ENCODE data around the gene KDM4D. TPM values are rescaled to one million over a fixed set of nuclear protein-coding genes. Genes with fewer than 3 reads are reported as not detected.

Gene KDM4D
- polyA plus RNA-seq, 3 donors = 0.03 to 0.16 TPM; not detected in 1

DNA sequence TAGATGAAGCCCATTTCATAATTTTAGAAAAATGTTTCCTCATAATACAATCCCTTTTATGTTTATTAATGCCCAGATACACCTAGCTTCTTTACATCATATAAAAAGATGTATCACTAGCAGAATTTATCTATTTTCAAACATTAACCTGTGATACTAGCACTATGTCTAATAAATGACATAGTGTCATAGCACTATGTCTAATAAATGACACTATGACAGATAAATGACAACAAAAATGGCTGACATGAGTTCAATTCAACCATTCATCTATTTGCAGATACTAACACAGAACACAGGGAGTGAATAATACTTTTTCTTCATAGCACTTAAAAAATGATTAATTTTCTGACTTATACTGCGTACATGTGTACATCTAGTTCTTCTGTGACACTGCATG, 32.1 kb downstream of the KDM4D start:
- Histone ChIP-seq H3K27me3 (ENCODE audit: control insufficient read depth in 2 of 2, insufficient read depth in 2 of 2, low read length in 2 of 2) (no peaks in the 10 kb centered on the region), H3K4me3 (replicated peaks in 1 of 3; ENCODE audit: low read depth in 2 of 3, low read length in 3 of 3) (no peak overlapping the region), H3K36me3 (replicated peaks in 1 of 2; ENCODE audit: control insufficient read depth in 1 of 2, insufficient read depth in 2 of 2, low read length in 2 of 2) (no peaks in the 10 kb centered on the region), H2AFZ (ENCODE audit: insufficient read depth, low read depth, low read length, poor library complexity, severe bottlenecking) (no peak overlapping the region), H3K4me2 (replicated peaks; ENCODE audit: extremely low read depth, low read length, poor library complexity, severe bottlenecking) (no peak overlapping the region), H3K79me2 (ENCODE audit: insufficient read depth, low read length) (no peaks in the 10 kb centered on the region), H3K9ac (ENCODE audit: insufficient read depth, low read length, poor library complexity, severe bottlenecking) (no peak overlapping the region), H3K27ac (ENCODE audit: low read depth in 1 of 2, low read length in 2 of 2) (no peak overlapping the region), H3K9me3 (replicated peaks in 1 of 2; ENCODE audit: control insufficient read depth in 1 of 2, insufficient read depth in 1 of 2, low read length in 2 of 2) (no peaks in the 10 kb centered on the region), H4K20me1 (ENCODE audit: insufficient read depth, low read length) (no peaks in the 10 kb centered on the region), H3K4me1 (ENCODE audit: control insufficient read depth in 1 of 2, insufficient read depth in 2 of 2, low read length in 2 of 2) (no peaks in the 10 kb centered on the region)
- Mint-ChIP-seq H3K27ac (no peak overlapping the region), H3K4me1 (no peaks in the 10 kb centered on the region), H3K36me3 (no peaks in the 10 kb centered on the region), H3K4me3 (no peak overlapping the region), H3K9me3 (peaks cover 0 to 2% (median 0%) of the 10 kb centered on the region in 7 donors), H3K27me3 (ENCODE audit: low read depth in 3 of 3) (peaks cover 1 to 5% (median 5%) of the 10 kb centered on the region in 3 donors)
- no peak for DNase-seq
- TF ChIP-seq, protein P1, sequence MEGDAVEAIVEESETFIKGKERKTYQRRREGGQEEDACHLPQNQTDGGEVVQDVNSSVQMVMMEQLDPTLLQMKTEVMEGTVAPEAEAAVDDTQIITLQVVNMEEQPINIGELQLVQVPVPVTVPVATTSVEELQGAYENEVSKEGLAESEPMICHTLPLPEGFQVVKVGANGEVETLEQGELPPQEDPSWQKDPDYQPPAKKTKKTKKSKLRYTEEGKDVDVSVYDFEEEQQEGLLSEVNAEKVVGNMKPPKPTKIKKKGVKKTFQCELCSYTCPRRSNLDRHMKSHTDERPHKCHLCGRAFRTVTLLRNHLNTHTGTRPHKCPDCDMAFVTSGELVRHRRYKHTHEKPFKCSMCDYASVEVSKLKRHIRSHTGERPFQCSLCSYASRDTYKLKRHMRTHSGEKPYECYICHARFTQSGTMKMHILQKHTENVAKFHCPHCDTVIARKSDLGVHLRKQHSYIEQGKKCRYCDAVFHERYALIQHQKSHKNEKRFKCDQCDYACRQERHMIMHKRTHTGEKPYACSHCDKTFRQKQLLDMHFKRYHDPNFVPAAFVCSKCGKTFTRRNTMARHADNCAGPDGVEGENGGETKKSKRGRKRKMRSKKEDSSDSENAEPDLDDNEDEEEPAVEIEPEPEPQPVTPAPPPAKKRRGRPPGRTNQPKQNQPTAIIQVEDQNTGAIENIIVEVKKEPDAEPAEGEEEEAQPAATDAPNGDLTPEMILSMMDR (IDR thresholded peaks at IDR 0.05) = no peak
- intact Hi-C loops (cut with micrococcal nuclease) = no loop called here
- no CpG with 5 or more reads among the region's 1 CpG for WGBS (ENCODE audit: insufficient coverage)

DNA sequence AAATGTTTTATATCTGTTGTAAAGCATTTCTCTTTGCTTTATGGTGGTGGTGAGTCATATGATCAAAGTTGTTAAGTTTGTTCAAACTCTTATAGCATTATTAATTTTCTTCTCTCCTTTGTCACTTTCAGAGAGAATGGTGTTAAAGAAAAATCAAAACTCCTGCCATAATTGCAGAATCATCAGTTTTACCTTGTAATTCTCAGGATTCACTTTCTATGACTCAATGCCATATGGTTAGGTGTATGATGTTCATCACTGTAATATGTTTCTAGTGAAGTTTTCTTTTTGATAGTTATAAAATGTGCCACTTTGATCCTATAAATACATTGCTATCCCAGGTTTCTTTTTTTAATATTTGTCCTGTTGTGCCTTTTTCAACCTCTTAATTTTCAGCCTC, 37.9 kb downstream of the KDM4D start:
- Histone ChIP-seq H3K4me2 (replicated peaks; ENCODE audit: extremely low read depth, low read length, poor library complexity, severe bottlenecking) (no peak overlapping the region), H3K4me3 (replicated peaks in 1 of 3; ENCODE audit: low read depth in 2 of 3, low read length in 3 of 3) (no peak overlapping the region), H3K9ac (ENCODE audit: insufficient read depth, low read length, poor library complexity, severe bottlenecking) (no peak overlapping the region), H3K27ac (ENCODE audit: low read depth in 1 of 2, low read length in 2 of 2) (no peak overlapping the region), H3K4me1 (ENCODE audit: control insufficient read depth in 1 of 2, insufficient read depth in 2 of 2, low read length in 2 of 2) (no peaks in the 10 kb centered on the region), H3K27me3 (ENCODE audit: control insufficient read depth in 2 of 2, insufficient read depth in 2 of 2, low read length in 2 of 2) (no peaks in the 10 kb centered on the region), H3K36me3 (replicated peaks in 1 of 2; ENCODE audit: control insufficient read depth in 1 of 2, insufficient read depth in 2 of 2, low read length in 2 of 2) (no peaks in the 10 kb centered on the region), H3K9me3 (replicated peaks in 1 of 2; ENCODE audit: control insufficient read depth in 1 of 2, insufficient read depth in 1 of 2, low read length in 2 of 2) (no peaks in the 10 kb centered on the region), H4K20me1 (ENCODE audit: insufficient read depth, low read length) (no peaks in the 10 kb centered on the region), H2AFZ (ENCODE audit: insufficient read depth, low read depth, low read length, poor library complexity, severe bottlenecking) (no peak overlapping the region), H3K79me2 (ENCODE audit: insufficient read depth, low read length) (no peaks in the 10 kb centered on the region)
- peaks cover 0 to 2% (median 0%) of the 10 kb centered on the region in 7 donors for H3K9me3 Mint-ChIP-seq
- DNase-seq = no peak
- H3K4me3 Mint-ChIP-seq = no peak overlapping the region
- H3K27me3 Mint-ChIP-seq (ENCODE audit: low read depth in 3 of 3) = peaks cover 2 to 12% (median 4%) of the 10 kb centered on the region in 3 donors
- no peaks in the 10 kb centered on the region for H3K36me3 Mint-ChIP-seq
- intact Hi-C loops (cut with micrococcal nuclease) = no loop called here
- H3K4me1 Mint-ChIP-seq = no peaks in the 10 kb centered on the region
- TF ChIP-seq, protein P1 (IDR thresholded peaks at IDR 0.05) = no peak
- no peak overlapping the region for H3K27ac Mint-ChIP-seq

Measured in CD14-positive monocyte (primary cell).